GM21367 (cell line): Measurements from ENCODE around the gene TTC39C.
"Not testable (repeated sequence)": the region's sequence is repeated elsewhere in the genome, so short reads cannot be mapped to it uniquely, and the experiment has no call there.

Experiments used
- ATAC-seq: cut with Tn5 transposase; IDR thresholded peaks from one replicate; pipeline ENCODE4 v1.9.1; 2021; ENCODE audit not compliant: unreplicated experiment

The TTC39C gene

GRCh38 chr18:24016643-24017042 lies 2.1 kb downstream of the TTC39C start:
- no peak for ATAC-seq

GRCh38 chr18:24018299-24018886 lies 3.8 kb downstream of the TTC39C start:
- ATAC-seq = no peak

GRCh38 chr18:24019641-24020331 lies 5.2 kb downstream of the TTC39C start:
- ATAC-seq = peak; percentile 76

- ATAC-seq = no peak
These were observed 7.0 kb downstream of the TTC39C start for GRCh38 chr18:24021505-24021904.

GRCh38 chr18:24022161-24022560 lies 7.6 kb downstream of the TTC39C start:
- ATAC-seq = no peak

GRCh38 chr18:24023185-24023814 lies 8.7 kb downstream of the TTC39C start:
- ATAC-seq = no peak

GRCh38 chr18:24024425-24024824 lies 9.9 kb downstream of the TTC39C start:
- ATAC-seq = no peak

- ATAC-seq = no peak
These were observed 11.9 kb downstream of the TTC39C start for GRCh38 chr18:24026457-24026856.

- no peak for ATAC-seq
These were observed 12.7 kb downstream of the TTC39C start for GRCh38 chr18:24027156-24027827.

GRCh38 chr18:24028946-24029345 lies 14.4 kb downstream of the TTC39C start:
- not testable (repeated sequence) for ATAC-seq

- ATAC-seq = no peak
These were observed 16.8 kb downstream of the TTC39C start for GRCh38 chr18:24031318-24031717.

GRCh38 chr18:24031916-24032315 lies 17.4 kb downstream of the TTC39C start:
- ATAC-seq = peak; percentile 75

GRCh38 chr18:24033641-24034412 lies 19.3 kb downstream of the TTC39C start:
- ATAC-seq = no peak

GRCh38 chr18:24035316-24035715 lies 20.8 kb downstream of the TTC39C start:
- ATAC-seq = no peak

- no peak for ATAC-seq
These were observed 25.1 kb downstream of the TTC39C start for GRCh38 chr18:24039671-24040070.

GRCh38 chr18:24041691-24042090 lies 27.1 kb downstream of the TTC39C start:
- ATAC-seq = no peak

- ATAC-seq = no peak
These were observed 28.8 kb downstream of the TTC39C start for GRCh38 chr18:24043403-24043802.

GRCh38 chr18:24048261-24048660 lies 33.7 kb downstream of the TTC39C start:
- ATAC-seq = no peak

- no peak for ATAC-seq
These were observed 34.6 kb downstream of the TTC39C start for GRCh38 chr18:24049142-24049541.

- no peak for ATAC-seq
These were observed 36.7 kb downstream of the TTC39C start for GRCh38 chr18:24051031-24051947.
